GM19468 (cell line): ENCODE measurements around the gene MAPKBP1.

ENCODE experiments used
- ATAC-seq: cut with Tn5 transposase; IDR thresholded peaks from one replicate; pipeline ENCODE4 v1.9.1; 2021; ENCODE audit warnings: mild to moderate bottlenecking, moderate library complexity, moderate number of reproducible peaks; ENCODE audit not compliant: unreplicated experiment; ENCODE audit errors: extremely low read depth

The MAPKBP1 gene

DNA sequence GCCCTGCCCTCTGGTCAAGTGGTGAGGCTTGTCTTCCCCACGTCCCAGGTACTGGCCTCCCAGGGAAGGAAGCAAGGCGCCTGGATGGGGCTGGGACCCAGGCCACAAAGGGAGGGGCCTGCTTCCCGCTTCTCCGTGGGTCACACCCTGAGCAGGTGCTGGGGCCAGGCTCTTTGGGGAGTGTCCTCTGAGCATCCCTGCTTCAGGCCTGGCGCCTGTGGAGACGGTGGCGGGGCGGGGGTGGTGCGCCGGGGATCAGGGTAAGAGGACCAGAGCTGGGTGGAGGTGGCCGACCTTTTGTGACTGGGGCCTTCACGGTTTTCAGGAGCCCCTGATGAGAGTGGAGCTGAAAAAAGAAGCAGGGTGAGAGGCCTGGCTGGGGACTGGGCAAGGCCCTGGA lies 67.9 kb downstream of the MAPKBP1 start:
- no peak for ATAC-seq

DNA sequence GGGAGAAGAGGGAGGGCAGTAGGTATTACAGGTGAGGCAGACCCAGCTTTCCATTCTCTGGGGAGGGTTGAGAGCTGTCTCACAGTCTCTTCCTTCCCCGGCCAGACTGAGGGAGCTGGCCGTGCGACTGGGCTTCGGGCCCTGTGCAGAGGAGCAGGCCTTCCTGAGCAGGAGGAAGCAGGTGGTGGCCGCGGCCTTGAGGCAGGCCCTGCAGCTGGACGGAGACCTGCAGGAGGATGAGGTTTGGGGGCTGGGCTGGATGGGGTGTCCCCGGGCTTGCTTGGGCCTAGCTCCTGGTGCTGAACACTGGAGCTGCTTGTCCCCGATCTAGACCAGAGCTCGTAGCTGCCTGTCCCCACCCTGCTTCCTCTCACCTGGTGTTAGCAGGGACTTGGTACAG lies 69.3 kb downstream of the MAPKBP1 start:
- no peak for ATAC-seq

DNA sequence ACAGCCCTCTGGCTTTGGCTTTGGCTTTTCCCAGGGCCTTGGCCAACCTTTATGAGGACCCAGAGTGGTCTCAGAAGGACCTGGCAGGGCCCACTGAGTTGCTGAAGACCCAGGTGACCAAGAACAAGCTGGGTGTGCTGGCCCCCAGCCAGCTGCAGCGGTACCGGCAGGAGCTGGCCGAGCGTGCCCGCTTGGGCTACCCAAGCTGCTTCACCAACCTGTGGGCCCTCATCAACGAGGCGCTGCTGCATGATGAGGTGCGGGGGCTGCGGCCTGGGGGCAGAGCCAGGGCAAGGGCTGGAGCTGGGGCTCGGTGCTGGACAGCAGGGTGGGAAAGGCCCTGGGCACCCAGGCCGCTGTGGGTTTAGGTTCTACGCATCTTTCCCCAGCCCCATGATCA lies 70.5 kb downstream of the MAPKBP1 start:
- no peak for ATAC-seq

DNA sequence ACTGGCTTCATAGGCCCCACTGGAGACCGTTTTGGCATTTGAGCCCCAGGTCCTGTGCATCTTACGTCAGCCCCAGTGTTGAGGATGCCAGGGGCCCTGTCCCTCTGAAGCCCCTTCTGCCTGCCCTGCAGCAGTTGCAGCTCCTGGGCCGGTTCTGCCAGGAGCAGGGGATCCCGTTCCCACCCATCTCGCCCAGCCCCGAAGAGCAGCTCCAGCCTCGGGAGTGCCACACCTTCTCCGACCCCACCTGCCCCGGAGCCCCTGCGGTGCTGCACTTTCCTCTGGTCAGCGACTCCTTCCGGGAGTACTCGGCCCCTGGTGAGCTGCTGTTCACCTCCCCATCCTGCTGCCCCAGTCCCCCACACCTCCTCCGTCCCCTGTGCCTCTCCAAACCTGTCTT lies 72.9 kb downstream of the MAPKBP1 start:
- no peak for ATAC-seq

DNA sequence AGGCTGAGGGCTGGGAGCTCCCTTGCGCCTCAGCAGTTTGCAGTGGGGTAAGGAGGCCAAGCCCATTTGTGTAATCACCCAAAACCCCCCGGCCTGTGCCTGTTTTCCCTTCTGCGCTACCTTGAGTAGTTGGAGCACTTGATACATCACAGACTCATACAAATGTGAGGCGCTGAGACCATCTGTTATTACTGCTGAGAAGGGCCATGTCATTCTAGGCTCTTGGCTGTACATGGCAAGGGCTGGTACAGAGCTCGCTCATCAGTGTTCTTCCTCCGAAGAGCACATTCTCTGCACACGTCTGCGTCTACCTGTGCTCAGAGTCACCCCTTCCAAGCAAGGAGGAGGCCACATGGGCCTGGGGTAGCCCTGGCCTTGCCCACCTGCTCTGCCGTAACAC lies 73.7 kb downstream of the MAPKBP1 start:
- ATAC-seq, result no peak

DNA sequence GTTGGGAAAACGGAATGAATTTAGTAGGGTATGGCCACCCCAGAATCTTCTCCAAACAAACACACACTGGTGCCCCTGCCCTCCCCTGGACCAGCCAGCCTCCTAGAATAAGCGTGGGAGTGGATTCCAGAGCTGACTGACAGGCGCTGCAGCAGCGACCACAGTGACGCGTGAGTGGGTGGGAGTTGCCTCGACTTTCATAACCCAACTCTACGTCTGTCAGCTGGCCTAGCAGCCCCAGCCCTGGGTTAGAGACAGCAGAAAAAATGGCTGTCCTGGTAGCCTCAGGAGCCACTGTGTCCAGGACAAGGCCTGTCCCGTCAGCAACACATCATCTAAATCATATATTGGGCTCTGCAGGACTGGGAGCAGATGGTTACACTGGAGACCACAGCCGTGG lies 74.3 kb downstream of the MAPKBP1 start:
- no peak for ATAC-seq

DNA sequence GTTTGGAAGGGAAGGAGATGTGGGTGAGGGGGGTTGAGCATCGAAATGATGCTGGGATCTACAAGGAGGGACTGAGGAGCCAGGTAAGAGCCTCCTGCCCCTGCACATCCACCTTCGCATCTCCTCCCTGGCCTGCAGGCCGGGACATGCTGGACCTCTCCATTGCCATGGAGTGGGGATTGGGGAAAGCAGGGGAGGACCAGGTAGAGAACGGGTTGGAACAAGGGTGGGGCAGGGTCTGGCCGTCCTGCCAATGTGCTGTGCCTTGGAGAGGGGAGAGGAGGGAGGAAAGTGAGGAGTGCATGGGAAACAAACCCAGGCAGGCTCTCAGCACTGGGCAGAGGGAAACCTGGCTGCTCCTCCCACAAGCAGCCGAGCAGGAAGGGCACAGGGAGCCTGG lies 74.9 kb downstream of the MAPKBP1 start:
- ATAC-seq, result no peak

DNA sequence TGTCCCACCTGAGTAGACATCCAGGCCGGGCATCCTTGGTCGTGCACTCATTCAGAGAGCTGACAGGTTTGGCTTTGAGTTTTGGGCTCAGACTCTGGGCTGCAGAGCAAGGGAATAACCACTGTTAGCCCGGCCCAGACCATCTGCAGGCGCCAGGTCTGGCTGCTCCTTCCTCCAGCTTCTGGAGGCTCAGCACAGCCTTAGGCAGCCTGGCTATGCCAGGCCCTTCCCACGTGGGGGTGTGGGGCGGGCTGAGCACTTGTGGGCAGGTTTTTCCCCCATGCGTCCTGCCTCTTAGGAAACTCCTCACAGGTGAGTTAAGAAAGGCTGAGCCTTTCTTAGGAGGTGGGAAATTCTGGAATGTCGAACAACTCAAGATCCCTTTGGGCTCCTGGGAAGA lies 75.6 kb downstream of the MAPKBP1 start:
- no peak for ATAC-seq

DNA sequence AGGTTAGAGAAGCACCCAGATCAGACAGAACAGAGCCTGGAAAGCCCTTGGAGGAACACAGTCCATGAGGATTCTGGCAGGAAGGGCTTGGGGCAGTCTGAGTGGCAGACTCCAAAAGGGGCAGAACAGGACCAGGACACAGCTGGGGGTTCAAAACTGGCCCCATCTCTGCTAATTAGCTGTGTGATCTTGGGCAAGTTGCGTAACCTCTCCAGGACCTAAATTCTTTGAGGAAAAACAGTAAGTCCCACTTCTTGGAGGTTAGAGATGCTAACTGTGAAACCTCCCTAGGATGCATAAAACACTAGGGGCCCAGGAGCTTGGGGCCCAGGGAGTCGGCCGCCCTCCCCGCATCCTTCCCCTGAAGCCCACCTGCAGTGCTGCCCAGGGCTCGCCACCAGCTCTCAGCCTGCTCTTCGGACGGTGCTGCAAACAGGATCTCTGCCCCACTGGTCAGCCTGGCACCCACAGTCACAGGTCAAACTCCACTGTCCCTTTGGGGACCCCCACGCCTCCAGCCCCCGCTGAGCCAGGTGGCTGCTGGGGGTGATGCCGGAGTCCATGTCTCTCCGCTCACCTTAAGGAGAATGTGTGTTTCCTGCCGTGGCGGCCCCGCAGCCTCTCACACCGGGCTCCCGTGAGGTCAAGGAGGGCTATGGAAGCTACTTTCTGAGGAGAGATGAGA lies 76.3 kb downstream of the MAPKBP1 start:
- no peak for ATAC-seq

DNA sequence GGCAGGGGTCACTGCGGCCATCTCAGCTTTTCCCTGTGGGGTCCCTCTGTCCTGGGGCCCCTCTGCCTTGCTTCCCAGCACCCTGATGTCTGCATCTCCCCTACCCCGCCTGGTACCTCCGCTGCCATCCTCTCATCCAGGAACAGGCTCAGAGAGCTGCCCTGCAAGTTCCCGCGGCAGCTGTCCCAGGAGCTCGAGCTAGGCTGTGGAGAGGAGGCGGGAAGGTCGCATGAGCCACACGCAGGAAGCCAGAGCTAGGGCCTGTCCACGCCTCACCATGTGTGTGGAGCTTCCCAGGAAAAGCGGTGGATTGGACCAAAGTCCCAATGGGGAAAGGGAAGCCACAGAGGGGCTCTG lies 76.9 kb downstream of the MAPKBP1 start:
- ATAC-seq, result no peak

DNA sequence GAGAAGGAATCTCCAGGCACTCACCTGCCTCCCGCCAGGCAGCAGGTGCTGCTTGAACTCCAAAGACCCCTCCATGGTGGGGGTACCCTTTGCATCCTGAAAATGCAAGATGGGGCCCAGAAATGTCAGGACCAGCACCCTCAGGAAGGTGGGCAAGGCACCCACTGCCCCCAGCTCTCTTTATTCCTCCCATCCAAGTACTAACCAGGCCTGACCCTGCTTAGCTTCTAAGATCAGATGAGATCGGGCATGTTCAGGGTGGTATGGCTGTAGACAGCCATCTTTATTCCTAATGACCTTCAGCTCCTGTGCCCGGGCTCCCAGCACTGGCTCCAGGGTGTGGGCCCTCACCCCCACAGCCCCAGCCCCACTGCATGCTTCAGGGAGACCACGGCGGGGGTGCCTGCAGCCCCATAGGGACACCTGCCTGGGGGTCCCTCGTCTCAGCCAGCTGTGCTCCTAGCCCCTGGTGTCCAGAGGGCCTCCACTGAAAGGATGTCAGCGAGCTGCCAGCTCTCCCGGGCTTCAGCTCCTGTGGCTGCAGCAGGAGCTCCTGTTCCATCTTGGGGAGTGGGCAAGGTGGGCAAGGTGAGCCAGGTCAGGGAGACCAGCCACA lies 77.6 kb downstream of the MAPKBP1 start:
- no peak for ATAC-seq

DNA sequence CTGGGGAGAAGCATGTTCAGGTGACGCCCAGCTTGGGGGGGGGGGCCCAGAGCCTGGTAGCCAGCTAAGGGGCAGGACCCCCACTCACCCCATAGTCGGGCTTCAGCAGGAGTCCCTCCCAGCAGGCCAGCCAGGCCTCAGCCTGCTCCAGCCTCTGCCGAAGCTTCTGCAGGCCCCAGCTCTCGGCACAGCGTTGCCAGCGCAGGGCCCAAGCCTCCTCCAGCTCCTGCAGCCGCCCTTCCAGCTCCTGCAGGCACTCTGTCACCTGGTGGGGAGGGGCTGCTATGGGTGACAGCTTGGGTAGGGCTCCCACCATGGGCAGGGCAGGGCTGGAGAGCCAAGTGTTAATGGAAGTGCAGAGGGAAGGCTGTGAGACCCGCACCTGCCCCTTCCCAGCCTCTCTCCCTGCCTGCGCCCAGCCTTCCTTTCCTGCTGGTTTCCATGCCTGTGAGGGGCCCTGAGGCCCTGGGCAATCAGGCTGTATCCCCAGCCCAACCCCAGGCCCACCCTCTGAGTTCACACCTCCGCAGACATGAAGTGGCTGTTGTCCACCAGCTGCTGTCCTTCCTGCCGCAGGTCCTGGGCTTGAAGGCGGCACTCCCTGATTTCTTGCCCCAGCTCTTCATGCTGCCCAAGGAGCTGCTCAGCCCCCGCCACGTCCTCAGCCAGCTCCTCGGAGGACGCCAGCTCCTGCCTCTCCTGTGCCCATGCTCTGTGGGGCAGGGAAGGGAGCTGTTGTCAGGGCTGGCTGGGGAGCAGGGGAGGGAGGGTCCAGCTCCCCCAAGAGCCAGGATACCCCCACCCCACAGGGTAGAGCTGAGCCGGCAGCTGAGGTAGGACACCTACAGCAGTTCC lies 78.7 kb downstream of the MAPKBP1 start:
- no peak for ATAC-seq

DNA sequence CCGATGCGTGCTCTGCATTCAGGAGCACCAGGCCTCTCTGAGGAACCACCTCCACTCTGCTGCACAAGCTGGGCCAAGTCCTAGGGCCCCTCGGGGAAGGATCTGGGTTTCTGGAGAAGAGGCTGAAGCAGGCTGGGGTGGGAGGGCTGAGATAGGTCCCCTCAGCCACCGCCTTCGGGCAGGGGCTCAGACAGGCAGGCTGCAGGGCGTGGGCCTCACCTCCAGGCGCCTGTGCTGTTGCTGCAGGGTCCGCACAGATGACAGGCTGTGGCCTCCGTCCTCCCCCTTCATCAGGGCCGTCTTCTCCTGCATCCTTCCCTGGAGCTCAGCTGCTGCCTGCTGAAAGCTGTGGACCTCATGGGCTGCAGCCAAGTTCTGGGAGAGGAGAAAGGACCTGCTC lies 79.5 kb downstream of the MAPKBP1 start:
- ATAC-seq, result no peak

DNA sequence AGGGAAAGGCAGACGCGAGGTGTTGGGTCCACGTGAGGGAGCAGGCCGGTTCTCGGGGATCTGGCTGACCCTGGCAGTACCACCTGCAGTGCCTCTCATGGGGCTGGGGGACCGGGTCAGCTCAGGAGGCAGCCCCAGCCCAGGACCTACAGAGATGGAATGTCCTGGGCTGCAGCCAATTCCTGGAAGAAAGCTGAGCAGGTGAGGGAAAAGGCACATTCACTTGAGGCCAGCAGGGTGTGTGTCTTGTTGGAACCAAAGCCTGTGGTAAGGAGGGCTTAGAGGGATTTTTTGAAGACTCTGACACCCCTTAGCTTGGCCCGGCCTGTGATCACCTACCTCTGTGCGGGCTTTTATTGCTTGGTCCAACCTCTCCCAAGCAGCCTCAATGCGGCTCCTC lies 80.2 kb downstream of the MAPKBP1 start:
- ATAC-seq, result no peak

DNA sequence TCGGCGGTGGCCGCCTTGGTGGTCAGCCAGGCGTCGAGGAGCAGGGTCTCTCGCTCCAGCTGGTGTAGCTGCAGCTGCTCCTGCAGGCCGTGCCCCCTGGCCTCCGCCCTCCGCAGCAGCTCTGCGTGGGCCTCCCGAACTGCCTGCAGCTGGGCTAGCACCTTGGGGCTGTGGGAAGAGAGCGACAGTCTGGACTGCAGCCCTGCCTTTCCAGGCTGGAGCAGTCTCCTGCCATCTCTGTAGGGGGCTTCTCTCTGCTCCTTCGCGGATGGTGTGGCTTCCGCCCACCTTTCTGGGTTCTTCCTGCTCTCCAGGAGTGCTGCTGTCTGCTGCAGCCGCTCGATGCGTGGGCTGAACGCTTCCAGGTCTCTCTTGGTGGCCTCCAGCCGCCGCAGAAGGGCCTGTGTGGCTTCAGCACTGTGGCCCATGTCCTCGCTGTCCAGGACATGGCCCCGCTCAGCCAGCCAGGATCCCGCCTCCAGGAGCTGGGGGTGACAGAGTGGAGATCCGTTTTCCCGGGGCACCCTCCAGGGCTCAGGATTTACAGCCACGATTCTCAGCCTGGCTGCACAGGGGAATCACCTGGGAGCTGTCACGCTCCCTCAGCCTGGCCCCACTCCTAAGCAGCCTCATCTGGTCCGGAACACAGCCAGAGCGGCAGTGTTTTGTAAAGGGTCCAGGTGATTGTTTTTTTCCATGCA lies 81.1 kb downstream of the MAPKBP1 start:
- no peak for ATAC-seq

DNA sequence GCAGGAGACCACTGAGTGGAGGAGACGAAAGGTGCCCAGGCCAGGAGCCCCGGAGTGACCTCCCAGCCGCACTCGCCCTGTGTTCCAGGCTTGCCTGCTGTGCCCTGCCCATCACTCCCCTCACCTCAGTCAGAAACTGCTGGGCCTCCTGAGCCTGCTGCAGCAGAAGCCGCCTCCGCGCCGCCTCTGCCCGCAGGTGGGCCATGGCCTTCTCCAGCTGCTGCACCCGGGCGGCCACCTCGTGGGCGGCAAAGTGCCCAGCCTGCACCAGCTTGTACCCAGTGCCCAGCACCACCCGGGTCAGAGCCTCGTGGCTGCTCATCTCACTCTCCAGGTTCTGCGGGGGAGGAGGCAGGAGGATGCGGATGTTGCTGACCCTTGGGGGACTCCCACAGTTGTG lies 82.0 kb downstream of the MAPKBP1 start:
- ATAC-seq, result no peak

DNA sequence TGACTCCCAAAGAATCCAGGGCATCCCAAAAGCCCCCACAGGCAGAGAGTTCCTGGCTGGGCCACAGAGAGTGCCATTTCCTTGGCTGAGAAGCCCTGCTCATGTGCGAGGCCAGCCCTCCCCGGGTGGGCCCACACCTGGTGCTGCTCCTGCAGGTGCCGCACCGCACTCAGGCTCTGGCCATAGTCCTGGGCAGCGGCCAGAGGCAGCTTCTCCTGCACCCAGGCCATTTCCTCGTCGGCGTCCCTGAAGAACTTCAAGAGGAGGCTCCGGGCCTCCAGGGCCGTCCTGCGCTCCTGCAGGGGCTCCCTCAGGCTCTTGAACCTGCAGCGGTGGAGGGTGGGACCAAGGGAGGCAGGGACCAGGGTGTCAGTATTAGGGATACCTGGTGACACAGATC lies 82.4 kb downstream of the MAPKBP1 start:
- ATAC-seq, result no peak

DNA sequence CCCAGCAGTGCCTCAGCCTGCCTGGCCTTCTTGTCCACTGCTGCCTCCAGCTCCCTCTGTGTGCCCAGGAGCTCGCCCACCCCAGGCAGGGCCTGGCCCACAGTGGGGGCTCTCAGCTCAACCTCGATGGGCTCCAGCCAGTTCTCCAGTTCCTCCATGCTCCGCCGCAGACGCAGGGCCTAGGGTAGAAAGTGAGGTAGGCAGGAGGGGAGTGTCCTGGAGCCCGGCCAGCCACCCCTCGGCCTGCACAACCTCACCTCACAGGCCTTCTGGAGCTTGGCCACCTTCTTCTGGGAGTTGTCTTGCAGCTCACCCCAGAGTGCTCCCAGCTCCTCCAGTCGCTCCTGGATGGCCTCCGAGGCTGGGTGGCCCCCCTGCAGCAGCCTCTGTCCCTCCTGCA lies 83.0 kb downstream of the MAPKBP1 start:
- no peak for ATAC-seq

DNA sequence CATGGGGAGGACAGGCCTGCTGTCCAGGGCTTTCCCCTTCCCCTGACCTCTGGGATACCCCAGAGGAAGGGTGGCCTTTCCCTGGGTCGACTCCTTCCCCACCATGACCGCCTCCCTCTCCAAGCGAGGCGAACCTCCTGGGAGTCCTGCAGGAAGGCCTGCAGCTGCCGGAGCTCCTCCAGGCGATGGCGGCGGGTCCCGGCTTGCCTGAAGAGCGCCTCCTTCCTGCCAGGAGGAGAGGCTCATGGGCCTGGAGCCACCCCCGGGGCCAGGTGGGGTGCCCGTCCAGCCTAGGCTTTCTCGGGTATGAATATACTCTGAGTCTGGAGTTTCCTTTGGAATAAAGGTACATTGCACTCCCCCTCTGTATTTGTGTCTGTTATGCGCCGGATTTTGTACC lies 84.5 kb downstream of the MAPKBP1 start:
- no peak for ATAC-seq

DNA sequence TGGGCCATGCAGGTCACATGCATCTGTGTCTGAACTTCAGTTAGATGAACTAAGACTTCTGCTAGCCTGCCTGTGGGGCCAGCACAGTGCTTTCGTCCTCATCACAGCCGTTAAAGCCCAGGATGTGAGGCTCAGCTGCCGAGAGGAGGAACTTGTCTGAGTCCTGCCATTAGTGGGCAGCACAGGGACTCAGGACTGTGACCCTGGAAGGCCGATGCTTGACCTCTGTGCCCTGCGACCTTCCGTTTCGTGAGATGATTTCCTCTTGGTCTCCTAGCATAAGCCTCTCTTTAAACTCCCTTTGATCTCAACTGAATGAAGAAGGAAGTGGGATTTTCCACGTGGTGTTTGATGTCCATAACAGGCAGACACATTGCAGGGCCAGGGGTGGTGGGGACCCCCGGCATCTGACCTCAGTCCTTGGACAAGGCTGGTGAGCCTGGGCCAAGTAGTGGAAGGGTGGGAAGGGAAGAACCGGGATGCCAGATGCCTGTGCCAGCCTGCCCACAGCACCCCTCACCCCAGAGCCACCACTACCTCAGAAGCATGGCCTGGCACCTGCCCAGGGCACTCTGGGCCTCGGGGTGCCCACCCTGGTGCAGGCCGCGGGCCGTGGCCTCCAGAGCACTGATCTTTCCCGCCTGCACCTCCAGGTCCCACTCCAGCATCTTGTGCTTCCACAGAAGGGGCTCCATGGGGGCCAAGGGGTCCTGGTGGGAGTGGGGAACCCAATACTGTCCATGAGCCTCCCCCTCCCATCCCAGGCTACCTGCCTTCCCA lies 86.0 kb downstream of the MAPKBP1 start:
- ATAC-seq, result no peak
